Esophagus muscularis mucosa (tissue), 3 donors: ENCODE measurements around the gene TMEM11.

Experiments
- CTCF ChIP-seq, 3 experiments: fragments of 200-600 bp in 2 of 3; fragments of 450-650 bp in 1 of 3; sonication (generic) in 2 of 3; IDR thresholded peaks; one replicate each; pipeline ENCODE4 v1.5.1; 2017 to 2019; ENCODE audit warnings: antibody characterized with exemption in 3 of 3, mild to moderate bottlenecking in 2 of 3, moderate library complexity in 1 of 3
- POLR2A ChIP-seq: fragments of 450-650 bp; IDR thresholded peaks from one replicate; pipeline ENCODE4 v1.6.1; 2017; ENCODE audit warnings: antibody characterized with exemption, moderate library complexity, mild to moderate bottlenecking, low read depth
- POLR2AphosphoS5 ChIP-seq, 2 donors: sonication (generic); formaldehyde crosslinking; IDR thresholded peaks; one replicate each; pipeline ENCODE4 v1.6.1; 2017; ENCODE audit warnings: antibody characterized with exemption in 2 of 2

- TF ChIP-seq POLR2AphosphoS5 (IDR thresholded peaks at IDR 0.05) (no peak), CTCF (IDR thresholded peaks at IDR 0.05) (no peak), POLR2A (no peak)
Measured at GRCh38 chr17:21243516-21244303, 29.7 kb upstream of the TMEM11 start.
